GM21528 (cell line): ENCODE results near the gene BHLHE23.
"Not testable (repeated sequence)": the region's sequence is repeated elsewhere in the genome, so short reads cannot be mapped to it uniquely, and the experiment has no call there.

Source experiments
- ATAC-seq: cut with Tn5 transposase; IDR thresholded peaks from one replicate; pipeline ENCODE4 v1.9.1; 2021; ENCODE audit warnings: mild to moderate bottlenecking, moderate library complexity; ENCODE audit not compliant: unreplicated experiment, low FRiP score

BHLHE23 gene

GRCh38 chr20:63043348-63044203 is 36.8 kb upstream of the BHLHE23 start:
- no peak for ATAC-seq

DNA sequence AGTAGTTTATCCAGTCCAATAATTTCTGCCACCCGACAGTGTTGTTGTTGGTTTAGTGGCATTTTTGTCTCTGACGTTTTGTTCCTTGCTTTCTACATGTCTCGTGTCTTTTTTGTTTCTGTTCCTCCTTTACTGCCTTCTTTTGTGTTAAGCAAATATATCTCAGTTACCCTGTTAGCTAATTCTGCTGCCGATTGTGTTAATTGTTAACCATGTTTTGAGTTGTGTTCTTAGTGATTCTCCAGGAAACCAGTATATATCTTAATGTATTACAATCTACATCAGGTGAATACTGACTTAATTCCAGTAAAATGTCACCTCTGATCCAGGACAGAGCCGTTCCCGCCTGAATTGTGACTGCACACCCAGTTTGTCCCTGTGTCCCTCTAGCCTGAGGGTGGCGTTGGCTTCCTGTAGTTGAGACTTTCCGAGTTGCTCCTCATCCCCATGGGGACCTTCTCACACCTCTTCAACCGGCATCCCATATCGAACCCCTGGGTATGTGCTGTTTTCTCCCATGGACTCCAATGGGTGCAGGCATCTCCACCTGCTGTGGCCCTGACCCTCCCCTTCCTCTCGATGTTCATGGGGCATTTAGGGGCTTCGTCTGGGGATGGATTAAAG is 35.8 kb upstream of the BHLHE23 start:
- no peak for ATAC-seq

- ATAC-seq = no peak
Measured at GRCh38 chr20:63041776-63042175, 35.0 kb upstream of the BHLHE23 start.

DNA sequence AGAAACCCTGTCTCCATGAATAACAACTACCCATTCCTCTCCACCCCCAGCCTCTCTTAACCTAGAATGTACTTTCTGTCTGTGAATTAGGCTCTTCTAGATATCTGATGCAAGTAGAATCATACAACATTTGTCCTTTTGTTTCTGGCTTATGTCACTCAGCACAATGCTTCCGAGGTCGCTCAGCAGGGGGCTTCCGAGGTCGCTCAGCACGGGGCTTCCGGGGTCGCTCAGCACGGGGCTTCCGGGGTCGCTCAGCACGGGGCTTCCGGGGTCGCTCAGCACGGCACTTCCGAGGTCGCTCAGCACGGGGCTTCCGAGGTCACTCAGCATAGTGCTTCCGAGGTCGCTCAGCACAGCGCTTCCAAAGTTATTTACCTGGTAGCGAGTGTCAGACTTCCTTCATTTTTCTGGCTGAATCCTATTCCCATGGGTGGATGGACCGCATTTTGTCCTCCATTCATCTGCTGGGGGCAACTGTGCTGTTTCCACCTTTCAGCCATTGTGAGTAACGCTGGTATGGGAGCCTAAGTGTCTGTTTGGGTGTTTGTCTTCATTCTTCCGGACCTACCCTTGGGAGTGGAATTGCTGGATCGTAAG is 31.0 kb upstream of the BHLHE23 start:
- ATAC-seq = no peak

GRCh38 chr20:63036291-63036690 is 29.5 kb upstream of the BHLHE23 start:
- ATAC-seq = no peak

GRCh38 chr20:63035603-63036185 is 28.9 kb upstream of the BHLHE23 start:
- ATAC-seq = no peak

DNA sequence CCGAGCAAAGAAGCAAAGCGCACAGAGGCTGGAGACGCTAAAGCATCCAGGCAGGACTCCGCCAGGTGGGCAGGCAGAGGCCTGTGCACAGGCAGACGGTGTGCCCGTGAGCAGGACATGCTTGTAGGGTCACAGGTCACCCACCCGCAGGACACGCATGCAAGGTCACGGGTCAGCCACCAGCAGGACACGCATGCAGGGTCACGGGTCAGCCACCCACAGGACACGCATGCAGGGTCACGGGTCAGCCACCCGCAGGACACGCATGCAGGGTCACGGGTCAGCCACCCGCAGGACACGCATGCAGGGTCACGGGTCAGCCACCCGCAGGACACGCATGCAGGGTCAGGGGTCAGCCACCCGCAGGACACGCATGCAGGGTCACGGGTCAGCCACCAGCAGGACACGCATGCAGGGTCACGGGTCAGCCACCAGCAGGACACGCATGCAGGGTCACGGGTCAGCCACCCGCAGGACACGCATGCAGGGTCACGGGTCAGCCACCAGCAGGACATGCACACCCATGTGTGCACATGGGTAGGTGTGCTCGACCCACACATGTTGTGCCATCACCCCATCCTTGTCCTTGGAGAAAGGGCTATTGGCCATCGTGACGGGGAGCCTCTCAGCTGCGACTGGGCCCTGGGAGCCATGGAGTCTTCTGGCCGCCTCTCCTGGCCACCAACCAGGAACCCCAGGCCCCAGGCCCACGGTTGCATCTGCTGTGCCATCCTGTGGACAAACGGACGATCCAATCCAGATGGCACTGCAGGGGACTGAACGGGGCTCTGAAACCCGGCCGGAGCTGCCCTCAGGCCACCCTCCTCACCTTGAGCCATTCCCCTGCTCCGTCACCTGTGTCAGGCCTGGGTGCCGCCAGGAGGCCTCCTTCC is 28.2 kb upstream of the BHLHE23 start:
- ATAC-seq = not testable (repeated sequence)

- ATAC-seq = no peak
Measured at GRCh38 chr20:63033794-63034709, 27.3 kb upstream of the BHLHE23 start.

- no peak for ATAC-seq
Measured at GRCh38 chr20:63032861-63033793, 26.4 kb upstream of the BHLHE23 start.

DNA sequence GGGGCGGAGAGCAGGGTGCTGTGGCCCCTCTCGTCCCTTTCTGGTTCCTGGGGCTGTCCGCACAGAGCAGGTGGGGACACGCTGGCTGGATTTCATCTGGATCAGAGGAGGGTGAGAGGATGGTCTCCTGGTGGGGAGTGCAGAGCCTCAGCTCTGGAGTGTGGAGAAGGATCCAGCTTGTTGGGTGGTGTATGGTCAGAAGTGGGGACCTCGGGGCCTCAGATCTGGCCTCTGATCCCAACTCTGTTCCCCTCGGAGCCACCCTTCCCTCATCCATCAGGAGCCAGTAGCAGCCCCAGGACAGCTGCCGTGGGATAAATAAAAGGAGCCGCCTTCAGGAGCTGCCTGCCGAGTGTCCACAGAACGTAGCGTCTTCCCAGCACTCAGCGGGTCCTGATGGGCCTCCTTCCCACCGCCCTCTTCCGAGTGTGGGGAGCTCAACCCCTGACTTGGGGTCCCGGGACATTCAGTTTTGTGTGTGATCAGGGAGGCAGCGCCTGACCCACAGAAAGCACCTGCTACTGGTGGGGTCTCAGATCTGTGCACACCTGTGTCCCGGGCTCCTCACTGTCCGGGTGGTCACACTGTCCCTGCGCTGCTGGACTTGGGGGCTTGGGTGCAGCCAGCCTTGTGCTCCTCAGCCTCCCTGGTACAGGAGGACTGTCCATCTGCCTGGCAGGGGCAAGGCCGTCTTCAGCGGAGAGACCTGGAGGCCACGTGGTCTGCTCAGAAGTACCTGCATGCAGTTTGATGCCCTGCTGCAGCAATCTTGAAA is 25.4 kb upstream of the BHLHE23 start:
- no peak for ATAC-seq

- ATAC-seq = no peak
Measured at GRCh38 chr20:63031251-63032014, 24.7 kb upstream of the BHLHE23 start.

DNA sequence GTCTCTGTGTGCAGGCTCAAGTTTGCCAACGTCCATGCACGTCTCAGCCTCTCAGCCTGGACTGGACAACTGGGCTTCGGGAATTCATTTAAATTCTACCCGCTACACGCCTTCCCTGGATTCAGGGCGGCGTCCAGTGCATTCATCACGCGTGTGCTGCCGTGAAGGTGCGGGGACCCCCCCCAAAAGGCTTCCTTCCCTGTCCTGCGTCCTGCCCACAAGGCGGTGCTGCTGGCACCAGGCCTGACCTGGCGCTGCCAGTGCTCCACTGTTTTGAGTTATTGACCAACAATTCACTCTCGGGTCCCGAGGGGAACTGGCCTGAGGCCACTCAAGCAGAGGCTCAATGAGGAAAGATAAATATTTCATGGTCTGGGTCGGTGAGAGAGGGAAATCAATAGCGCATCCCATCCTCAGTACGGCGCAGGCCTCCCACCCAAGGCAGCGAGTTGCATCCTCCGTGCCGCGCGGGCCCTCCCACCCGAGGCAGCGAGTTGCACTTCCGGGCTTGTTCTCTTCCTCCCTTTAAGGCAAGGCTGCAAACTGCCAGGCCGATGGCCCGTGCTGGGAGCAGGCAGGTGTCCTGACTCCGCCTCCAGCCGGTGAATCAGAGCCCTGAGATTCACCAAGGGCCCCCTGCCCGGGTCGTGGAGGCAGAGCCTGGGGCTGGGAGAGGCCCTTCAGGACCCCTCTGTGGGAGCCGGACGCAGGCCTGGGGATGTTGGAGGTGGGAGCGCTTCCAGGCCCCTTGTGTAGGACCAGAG is 22.8 kb upstream of the BHLHE23 start:
- ATAC-seq = no peak

DNA sequence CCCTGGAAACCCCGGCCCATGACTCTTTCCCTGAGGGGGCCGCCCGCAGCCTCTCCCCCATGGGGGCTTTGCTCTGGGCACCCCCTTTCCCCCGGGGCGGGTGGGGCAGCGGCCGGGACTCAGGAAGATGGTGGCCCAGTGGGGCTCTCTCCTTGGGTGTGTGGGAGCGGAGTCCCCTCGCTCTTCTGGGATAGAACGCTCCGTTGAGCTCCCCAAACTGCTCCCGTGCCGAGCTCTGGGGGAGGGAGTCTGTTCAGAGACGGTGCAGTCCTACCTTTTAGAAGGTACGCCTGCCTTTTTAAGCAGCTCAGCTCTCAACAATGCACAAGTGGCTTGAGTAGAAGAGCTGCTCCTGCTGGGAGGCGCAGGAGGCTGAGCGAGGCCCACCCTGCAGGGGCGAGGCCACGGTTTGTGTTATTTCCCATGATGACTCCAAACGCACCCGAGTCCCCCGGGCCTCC is 21.7 kb upstream of the BHLHE23 start:
- ATAC-seq = no peak

- no peak for ATAC-seq
Measured at GRCh38 chr20:63027922-63028389, 21.2 kb upstream of the BHLHE23 start.

GRCh38 chr20:63027221-63027921 is 20.6 kb upstream of the BHLHE23 start:
- ATAC-seq = no peak
